Epithelial cell of proximal tubule (primary cell): ENCODE data around the gene LGMN. TPM values are rescaled to one million over a fixed set of nuclear protein-coding genes. Genes with fewer than 3 reads are reported as not detected.

ENCODE experiments used
- DNase-seq: peaks from one replicate; pipeline ENCODE4 v3.0.0-alpha.2; 2011; ENCODE audit warnings: low read depth
- H3K4me3 ChIP-seq: 2 replicates; pipeline ENCODE4 v1.5.1; 2011; ENCODE audit warnings: low read depth, mild to moderate bottlenecking, low read length
- total RNA-seq: library from RNA; depleted of rRNA; stranded (reverse); fragments of >200 nt; gene quantifications from 2 replicates; pipeline ENCODE4 v1.2.3, GENCODE V29; 2015
- TF ChIP-seq, protein P1 (sequence below): conservative IDR thresholded peaks from 2 replicates; pipeline ENCODE4 v1.5.1; 2012; ENCODE audit warnings: low read depth, mild to moderate bottlenecking, low read length

The LGMN gene
- total RNA-seq, 1 donor from 2014 or later = 63.5 TPM

DNA sequence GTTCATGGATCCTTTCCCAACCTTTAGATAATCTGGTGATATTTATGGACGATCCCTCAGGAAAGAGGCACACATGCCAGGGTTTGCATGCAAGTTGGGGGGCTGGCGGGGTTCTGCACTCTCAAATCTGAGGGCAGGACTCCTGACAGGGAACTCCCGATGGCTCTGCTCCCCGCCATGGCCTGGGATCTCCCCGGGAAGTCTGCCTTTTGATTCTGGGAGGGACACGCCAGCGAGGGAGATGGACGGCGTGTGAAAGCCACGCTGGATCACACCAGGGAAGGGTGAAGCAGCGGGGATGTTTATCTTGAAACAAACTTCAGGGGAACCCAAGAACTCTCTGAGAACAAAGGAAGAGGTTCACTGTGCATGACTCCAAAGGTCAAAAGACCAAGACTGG is 43.6 kb downstream of the LGMN start:
- no peak for DNase-seq
- TF ChIP-seq, protein P1, sequence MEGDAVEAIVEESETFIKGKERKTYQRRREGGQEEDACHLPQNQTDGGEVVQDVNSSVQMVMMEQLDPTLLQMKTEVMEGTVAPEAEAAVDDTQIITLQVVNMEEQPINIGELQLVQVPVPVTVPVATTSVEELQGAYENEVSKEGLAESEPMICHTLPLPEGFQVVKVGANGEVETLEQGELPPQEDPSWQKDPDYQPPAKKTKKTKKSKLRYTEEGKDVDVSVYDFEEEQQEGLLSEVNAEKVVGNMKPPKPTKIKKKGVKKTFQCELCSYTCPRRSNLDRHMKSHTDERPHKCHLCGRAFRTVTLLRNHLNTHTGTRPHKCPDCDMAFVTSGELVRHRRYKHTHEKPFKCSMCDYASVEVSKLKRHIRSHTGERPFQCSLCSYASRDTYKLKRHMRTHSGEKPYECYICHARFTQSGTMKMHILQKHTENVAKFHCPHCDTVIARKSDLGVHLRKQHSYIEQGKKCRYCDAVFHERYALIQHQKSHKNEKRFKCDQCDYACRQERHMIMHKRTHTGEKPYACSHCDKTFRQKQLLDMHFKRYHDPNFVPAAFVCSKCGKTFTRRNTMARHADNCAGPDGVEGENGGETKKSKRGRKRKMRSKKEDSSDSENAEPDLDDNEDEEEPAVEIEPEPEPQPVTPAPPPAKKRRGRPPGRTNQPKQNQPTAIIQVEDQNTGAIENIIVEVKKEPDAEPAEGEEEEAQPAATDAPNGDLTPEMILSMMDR = no peak
- no peak overlapping the region for H3K4me3 ChIP-seq

DNA sequence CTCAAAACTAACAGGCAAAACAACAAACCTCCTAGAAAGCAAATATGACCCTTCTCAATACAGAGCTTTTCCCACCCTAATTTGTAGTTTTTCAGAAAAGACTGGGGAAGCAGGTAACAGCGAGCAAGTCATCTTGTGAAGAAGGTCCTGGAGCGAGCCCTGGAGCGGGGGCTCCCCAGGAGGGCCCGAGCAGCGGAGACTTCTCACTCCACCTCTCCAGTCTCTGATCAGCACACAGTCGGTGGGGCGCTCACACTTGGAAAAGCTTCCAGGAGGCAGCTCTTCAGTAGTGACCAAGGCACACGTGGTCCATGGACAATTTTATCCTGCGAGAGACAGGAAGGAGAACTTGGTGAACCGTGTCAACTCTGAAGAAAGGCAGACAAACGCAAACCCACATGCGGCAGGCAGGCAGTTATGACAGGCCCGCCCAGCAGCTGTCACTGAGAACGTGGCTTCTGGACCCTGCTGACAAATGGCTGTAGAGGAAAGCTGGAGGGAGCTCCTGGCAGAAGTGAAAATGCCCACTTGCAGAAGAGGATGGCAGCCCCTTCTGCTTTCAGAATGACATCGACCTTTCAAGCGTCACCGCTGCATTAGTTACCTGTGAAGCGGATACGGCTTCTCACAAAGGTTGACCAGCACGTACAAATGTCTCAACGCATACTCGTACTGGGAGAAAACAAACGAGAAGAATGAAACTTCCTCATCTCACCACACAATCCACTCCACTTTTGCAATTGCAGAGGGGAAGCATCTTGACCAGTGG is 44.2 kb downstream of the LGMN start:
- no peak for DNase-seq
- H3K4me3 ChIP-seq = no peak overlapping the region
- TF ChIP-seq, protein P1 = no peak

DNA sequence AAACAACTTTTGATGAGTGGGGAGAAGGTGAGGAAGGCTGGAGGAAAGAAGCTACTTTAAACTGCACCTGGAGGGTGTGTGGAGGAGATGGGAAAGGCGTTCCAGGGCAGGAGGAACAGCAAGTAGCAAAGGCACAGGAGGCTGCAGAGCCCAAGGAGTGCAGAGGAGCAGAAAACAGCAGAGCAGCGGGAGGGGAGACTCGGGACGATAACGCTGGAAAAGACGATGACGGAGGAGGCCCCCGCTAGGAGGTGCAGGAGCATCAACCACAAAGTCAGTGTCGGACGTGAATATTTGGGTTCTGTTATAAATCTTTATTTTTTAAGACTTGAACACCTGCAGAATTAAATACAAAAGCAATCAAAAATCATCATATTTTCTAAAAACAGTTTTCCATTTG is 44.9 kb downstream of the LGMN start:
- TF ChIP-seq, protein P1 = no peak
- no peak overlapping the region for H3K4me3 ChIP-seq
- no peak for DNase-seq

DNA sequence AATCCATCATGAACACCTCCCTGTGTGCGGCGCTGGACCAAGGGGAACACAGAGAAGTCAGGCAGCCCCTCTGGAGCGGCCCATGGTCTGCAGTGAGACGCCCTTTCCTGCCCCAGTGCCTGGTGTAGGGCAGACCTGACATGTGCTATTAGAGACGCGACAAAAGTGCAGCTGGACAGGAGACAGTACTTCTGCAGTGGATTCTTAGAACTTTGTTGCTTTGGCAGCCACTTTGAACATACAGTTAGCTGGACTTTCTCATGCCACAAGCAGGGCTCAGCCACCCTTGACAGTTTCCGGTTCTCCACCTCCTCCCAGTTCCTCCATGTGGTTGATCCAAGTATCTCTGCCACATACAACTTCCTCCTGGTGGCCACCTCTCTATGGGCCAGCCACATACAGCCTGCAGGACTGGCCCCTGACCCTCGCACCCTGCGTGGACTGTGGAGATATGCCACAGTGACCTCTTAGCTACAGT is 45.9 kb downstream of the LGMN start:
- TF ChIP-seq, protein P1 = no peak
- no peak for DNase-seq
- H3K4me3 ChIP-seq = no peak overlapping the region

DNA sequence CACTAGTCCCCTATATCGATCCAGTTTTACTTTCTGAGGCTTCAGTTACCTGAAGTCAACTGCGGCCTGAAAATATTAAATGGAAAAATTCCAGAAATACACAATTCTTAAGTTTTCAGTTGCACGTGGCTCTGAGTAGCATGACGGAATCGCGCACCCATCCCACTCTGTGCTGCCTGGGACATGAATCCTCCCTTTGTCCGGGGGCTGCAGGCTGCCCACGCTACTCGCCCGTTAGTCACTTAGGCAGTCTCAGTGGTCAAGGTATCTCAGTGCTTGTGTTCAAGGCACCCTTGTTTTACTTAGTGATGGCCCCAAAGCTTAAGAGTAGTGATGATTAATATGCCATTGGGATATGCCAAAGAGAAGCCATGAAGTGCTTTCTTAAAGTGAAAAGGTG is 46.6 kb downstream of the LGMN start:
- DNase-seq = no peak
- TF ChIP-seq, protein P1 = no peak
- H3K4me3 ChIP-seq = no peak overlapping the region

DNA sequence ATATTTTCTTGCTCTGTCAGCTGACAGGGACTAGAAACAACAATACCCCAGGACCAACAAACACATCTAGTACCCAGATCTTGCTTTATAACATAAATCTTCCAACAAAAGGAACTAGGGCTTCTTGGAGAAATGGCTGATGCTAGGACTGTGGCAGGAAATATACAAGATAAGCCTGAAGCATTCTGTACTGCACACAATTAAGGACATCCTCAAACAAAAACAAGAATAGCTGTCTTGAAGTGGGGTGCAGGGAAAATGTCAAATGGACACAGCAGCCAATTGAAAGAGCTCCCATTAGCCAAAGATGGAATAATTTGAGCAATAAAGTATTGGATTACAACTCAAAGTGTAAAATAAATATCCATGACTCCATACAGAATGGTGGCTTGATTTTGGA is 50.0 kb downstream of the LGMN start:
- TF ChIP-seq, protein P1 = no peak
- no peak overlapping the region for H3K4me3 ChIP-seq
- no peak for DNase-seq

DNA sequence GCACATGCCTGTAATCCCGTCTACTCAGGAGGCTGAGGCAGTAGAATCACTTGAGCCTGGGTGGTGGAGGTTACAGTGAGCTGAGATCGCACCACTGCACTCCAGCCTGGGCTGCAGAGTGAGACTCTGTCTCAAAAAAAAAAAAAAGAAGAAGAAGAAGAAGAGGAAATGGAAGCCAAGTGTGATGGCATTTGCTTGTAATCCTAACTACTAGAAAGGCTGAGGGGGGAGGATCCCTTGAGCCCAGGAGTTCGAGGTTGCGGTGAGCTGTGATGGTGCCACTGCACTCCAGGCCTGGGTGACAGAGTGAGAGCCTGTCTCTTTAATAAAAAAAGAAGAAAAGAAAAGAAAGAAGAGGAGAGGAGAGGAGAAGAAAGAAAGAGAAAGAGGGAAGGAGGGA is 52.1 kb downstream of the LGMN start:
- TF ChIP-seq, protein P1 = no peak
- DNase-seq = no peak
- H3K4me3 ChIP-seq = no peak overlapping the region
